Activated effector memory CD4-positive, alpha-beta T cell treated with anti-CD3 and anti-CD28 coated beads, Interleukin-2, amount 50 U/mL, for 16 hours (primary cell): ENCODE data around the gene RSPRY1.

ENCODE experiments used
- DNase-seq: peaks from one replicate; pipeline ENCODE4 v3.0.0-alpha.2; 2020

RSPRY1 gene

GRCh38 chr16:57185945-57186871, at the start of gene RSPRY1, which contains the start of gene PSME3IP1:
Gene RSPRY1 (plus strand): TSS chr16:57186329. CDS start chr16:57204659, 18,330 bp downstream.
Gene PSME3IP1 (minus strand): TSS chr16:57186039. CDS start chr16:57173854, 12,185 bp downstream.
- peak; percentile 99 for DNase-seq

DNA sequence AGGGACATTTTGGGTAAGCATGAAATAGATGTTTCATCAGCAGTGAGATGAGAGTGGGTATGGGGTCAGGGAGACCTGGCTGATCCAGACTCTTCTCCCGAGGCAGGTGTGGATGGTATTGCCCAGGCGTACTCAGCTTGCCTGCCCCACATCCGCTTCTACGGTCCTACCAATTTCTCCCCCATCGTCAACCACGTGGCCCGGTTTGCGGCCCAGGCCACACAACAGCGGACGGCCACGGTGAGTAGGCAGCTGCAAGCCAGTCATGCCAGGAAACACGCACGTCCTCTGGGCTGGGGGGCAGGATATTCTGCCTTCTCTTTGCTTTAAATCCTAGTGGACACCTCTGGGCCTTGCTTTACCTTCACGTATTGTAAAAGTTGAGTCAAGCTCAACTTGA, 49.1 kb upstream of the RSPRY1 start:
- peak; percentile 37 for DNase-seq

DNA sequence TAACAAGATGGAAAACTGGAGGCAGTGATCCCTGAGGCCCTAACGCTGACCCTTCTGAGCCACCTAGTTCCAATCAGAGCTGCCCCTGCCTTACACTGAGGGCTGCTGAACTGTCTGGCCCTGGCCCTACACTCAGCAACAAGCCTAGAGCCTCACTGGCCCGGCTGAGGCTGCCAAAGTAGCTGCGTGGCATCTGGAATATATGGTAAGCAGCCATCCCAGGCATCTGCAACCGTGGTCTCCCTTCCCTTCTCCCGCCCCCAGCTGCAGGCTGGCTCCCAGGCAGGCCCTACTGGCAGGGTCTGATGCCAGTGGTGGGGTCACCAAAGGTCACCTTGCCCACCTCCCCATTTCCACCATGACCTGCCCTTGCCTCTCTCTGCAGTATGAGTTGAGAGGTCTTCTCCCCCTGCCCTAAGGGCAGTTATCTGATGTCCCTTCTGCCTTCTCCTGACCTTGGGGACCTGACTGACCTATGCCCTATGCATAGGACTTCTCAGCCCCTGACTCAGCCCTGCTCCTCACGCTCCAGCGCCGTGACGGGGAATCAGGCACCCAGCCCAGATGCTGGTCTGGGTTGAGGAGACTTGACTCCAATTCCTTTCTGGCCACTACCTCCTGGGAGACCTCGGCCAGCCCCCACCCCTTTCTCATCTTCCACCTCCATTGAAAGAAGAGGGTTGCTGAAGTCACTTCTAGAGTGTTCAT, 48.4 kb upstream of the RSPRY1 start:
- DNase-seq = no peak

DNA sequence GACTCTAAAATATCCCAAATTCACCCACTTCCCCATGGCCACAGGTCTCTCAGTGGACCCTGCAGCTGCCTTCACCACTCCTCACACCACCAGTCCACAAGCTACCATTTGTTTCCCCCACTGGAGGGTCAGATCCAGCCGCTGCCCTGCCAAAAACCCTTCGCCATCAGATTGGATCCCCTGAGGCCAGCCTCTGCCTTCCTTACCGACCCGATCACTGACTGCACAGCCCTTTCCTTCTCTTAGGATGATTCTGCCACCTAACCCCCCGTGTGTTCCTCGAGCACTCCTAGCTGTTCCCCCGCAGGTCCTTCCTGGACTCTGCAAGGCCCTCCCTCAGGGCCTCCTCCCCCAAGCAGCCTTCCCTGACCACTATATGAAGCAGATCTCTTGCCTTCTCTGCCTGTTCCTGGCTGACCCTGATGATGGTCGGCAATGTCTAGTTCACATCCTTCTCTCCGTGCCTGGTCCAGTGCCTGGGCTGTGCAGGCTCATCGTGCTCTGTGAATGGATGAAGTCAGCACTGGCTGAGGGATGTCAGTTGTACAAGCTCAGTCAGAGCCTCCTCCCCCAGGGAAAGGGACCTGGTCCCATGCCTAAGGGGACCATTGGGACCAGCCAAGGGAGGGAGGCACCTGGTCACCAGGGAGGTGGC, 47.7 kb upstream of the RSPRY1 start:
- DNase-seq = no peak

DNA sequence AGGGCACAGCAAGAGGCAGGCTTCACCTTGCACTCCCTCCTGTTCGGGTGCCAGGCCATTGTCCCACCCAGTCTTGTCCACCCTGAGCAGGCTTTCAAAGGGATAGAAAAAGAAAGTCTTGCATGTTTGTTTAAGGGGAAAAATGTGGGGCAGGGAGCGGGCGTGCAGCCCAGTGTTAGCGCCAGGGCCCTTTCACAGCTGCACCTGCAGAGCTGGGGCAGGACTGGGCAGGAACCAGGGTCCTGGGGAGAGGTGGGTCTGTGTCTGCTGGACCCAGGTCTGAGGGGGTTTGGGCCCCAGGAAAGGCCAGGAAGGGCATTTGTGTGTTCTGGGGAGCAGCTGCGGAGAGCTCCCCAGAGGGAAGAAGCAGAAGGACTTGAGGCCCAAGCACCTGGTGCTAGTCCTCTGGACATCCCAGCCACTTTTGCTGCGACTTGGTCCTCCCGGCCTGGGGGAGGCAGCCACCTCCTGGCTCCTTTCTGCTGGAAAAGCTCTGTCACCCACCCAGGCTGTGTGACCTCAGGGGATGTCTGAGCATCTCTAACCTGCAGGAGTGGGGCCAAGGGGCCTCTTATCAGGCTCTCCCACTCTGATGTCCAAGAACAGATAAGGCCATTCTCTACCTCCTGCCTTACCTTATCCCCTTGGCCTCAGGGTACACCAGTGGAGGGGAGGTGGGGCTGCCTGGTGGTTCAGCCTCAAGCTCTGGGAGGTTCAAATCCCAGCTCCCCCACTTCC, 45.0 kb upstream of the RSPRY1 start:
- DNase-seq = no peak

DNA sequence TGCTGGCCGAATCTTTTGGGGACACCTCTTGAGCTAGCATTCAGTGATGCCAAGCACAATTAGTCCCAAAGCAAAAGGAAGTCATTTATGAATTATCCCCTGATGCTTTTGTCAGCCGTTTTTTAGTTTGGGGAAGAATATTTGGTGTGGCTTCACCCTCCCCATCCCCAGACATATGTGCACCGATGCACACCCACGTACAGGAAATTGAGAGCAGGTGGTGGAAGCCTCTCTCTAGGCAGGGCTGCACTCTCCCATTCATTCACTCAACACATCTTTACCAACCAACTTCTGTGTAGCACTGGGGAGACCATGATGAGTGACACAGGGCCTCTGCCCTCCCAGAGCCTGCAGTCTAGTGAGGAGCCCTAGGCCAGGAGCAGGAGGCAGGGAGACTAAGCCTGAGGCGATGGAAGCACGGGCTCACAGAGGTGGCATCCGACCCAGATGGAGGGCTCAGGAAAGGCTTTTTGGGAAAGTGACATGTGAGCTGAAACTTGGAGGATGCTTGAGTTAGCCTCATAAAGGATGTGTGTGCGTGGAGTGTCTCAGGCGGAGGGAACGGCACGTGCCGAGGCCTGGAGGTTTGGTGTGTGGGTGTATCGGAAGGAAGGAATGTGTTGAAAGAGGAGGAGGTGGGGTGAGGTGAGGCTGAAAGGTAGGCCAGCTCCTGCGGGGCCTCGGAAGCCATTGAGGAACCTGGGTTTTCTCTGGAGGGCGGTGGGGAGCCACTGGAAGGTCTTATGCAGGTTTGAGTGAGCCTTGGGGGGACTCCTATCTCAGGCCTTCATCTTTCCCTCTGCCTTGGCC, 44.1 kb upstream of the RSPRY1 start:
- no peak for DNase-seq

DNA sequence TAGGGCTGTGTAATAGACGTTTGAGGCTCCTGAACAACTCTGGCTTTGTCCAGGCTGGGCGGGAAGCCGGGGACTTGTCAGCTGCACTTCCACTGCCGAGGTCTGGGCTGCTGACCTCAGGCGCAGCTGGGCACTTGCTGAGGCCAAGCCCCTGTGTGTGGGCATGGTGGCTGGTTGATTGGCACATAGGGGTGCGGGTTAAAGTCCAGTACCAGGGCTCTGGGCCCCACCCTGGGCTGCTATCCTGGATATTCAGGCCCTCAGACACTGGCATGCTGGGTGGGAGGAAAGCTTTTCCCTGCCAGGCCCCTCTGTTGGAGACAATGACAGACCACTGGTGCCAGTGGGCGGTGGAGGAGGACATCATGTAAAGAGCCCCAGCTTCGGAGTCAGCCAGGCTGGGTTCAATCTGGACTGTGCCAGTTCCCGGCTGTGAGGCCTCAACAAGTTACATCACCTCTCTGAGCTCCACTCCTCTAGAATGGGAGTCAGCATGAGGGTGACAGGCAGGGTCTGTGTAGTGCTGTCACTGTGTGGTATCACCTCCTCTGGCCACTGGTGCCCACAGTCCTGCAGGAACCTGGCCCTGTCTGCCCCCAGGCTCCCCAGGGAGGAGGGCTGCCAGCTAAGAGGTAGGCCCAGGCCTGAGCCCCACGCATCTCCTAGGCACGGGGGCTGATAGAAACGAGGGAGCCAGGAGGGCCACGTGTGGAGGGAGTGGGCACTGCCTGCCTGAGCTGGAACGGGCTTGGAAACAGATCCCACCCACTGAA, 42.8 kb upstream of the RSPRY1 start:
- DNase-seq = no peak

- no peak for DNase-seq
Measured at GRCh38 chr16:57144027-57144426, 42.1 kb upstream of the RSPRY1 start.

DNA sequence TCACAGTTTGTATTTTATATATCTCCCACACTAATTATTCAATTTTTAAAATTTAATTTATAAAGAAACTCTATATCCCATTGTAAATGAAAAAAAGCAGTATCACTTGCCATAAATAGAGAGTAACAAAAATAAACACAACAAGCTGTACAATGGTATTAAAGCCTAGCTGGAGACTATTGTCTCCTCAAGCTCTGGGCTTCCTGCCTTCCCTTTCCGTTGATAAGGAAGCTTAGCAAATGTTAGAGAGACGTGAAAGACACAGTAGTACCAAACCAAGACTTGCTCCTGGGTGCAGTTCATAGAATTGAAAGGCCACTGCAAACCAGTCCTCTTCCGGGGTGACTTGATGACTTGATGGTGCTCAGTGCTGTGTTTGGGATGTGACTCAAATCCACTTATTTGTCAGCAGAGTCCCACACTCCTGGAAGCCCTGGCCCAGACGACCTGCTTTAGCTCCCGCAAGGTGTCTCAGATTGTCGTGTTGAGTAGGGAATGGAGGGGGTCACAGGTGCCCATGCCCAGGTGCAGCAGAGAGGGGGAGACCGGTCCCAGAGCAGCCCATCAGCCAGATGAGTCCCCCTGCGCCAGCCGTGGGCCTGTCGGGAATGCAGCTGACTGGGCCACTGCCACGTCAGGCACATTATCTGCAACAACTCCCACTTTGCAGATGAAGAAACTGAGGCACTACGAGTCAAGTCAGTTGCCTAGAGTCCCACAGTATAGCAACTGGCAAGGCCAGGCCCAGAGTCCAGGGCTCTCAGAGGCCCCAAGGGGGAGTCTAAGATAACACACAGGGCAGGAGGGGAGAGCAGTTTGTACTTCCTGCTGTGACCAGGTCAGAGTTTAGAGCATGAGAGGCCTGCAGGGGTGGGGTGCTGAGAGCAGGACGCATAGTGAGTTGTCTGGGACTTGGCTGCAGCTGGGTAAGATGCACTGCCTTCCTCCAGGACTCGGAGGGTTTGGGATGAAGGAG, 40.8 kb upstream of the RSPRY1 start:
- DNase-seq = no peak

GRCh38 chr16:57146040-57146647, 40.0 kb upstream of the RSPRY1 start:
- DNase-seq = no peak

DNA sequence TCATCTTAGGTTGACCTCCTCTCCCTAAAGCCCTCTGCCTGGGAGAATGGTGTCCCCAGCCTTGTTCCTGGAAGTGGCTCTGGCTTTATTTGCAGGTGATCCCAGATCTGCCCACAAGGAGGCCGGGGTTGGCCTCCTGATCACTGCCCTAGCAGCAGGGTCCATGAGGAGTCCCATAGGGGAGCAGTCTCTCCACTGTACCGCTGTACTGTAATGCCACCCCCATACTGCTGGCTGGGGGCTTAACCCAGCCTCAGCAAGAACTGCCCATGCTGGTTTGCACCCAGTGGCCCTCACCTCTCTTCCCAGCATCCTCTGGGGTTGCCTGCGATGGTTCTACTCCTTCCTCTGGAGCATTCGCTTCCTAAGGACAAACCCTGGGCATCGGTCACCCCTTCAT, 39.4 kb upstream of the RSPRY1 start:
- no peak for DNase-seq

- DNase-seq = no peak
Measured at GRCh38 chr16:57147381-57148221, 38.5 kb upstream of the RSPRY1 start.

- no peak for DNase-seq
Measured at GRCh38 chr16:57148481-57148880, 37.6 kb upstream of the RSPRY1 start.

DNA sequence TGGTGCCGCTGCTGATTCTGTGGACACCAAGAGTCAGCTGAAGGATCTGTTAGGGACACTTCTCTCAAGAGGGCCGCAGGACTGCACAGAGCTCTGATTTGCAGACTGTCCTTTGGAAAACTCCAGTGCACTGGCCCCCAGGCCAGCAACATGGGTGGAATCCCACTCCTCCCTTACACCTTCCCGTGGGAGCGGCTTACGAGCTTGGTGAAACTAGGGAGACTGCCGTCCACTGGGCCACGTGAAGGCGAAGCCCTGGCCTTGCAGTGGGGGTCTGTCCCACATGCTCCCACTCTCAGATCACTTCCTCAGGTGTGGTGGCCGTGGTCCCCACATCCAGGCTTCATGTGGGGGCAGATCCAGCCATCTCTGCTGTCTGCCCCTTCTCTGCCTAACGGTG, 36.7 kb upstream of the RSPRY1 start:
- no peak for DNase-seq

- DNase-seq = no peak
Measured at GRCh38 chr16:57150682-57151330, 35.3 kb upstream of the RSPRY1 start.

- no peak for DNase-seq
Measured at GRCh38 chr16:57151369-57151768, 34.8 kb upstream of the RSPRY1 start.
